ENCODE data around the gene COL19A1.
A peak's percentile ranks its signal among the peaks of the same experiment; 100 is the strongest.

Gene COL19A1

GRCh38 chr6:70135219-70136160, 269.1 kb downstream of the COL19A1 start:
- DNase-seq = no peak

GRCh38 chr6:70136996-70137395, 270.6 kb downstream of the COL19A1 start:
- DNase-seq = no peak

GRCh38 chr6:70140496-70140895, 274.1 kb downstream of the COL19A1 start:
- no peak for DNase-seq

- no peak for DNase-seq
These were observed 275.7 kb downstream of the COL19A1 start for GRCh38 chr6:70142034-70142433.

- no peak for DNase-seq
These were observed 278.8 kb downstream of the COL19A1 start for GRCh38 chr6:70145178-70145577.

GRCh38 chr6:70149209-70149788, 282.9 kb downstream of the COL19A1 start:
- no peak for DNase-seq

GRCh38 chr6:70150521-70150920, 284.2 kb downstream of the COL19A1 start:
- DNase-seq = no peak

GRCh38 chr6:70151616-70152015, 285.3 kb downstream of the COL19A1 start:
- no peak for DNase-seq

GRCh38 chr6:70152786-70153185, 286.4 kb downstream of the COL19A1 start:
- DNase-seq = no peak

GRCh38 chr6:70157086-70157485, 290.7 kb downstream of the COL19A1 start:
- no peak for DNase-seq

- no peak for DNase-seq
These were observed 293.9 kb downstream of the COL19A1 start for GRCh38 chr6:70160276-70160675.

- no peak for DNase-seq
These were observed 296.6 kb downstream of the COL19A1 start for GRCh38 chr6:70162972-70163371.

GRCh38 chr6:70163795-70164194, 297.4 kb downstream of the COL19A1 start:
- DNase-seq = no peak

- DNase-seq = no peak
These were observed 298.2 kb downstream of the COL19A1 start for GRCh38 chr6:70164556-70164955.

GRCh38 chr6:70166088-70166958, 300.0 kb downstream of the COL19A1 start:
- peak; percentile 69 to 74 for DNase-seq

GRCh38 chr6:70168681-70169377, 302.5 kb downstream of the COL19A1 start:
- DNase-seq = no peak

GRCh38 chr6:70171236-70171635, 304.9 kb downstream of the COL19A1 start:
- DNase-seq = no peak

- no peak for DNase-seq
These were observed 305.9 kb downstream of the COL19A1 start for GRCh38 chr6:70172252-70172651.

GRCh38 chr6:70175770-70176169, 309.4 kb downstream of the COL19A1 start:
- DNase-seq = no peak

GRCh38 chr6:70176842-70177550, 310.6 kb downstream of the COL19A1 start:
- DNase-seq = no peak

- DNase-seq = no peak
These were observed 314.0 kb downstream of the COL19A1 start for GRCh38 chr6:70180183-70180900.

All from NCI-H2081 (cell line).